ENCODE measurements around the gene CELSR1. TPM values are rescaled to one million over a fixed set of nuclear protein-coding genes. Genes with fewer than 3 reads are reported as not detected.

Gene CELSR1
- total RNA-seq, 1 experiment from 2014 or later: 14.2 TPM

GRCh38 chr22:46437671-46438440 lies 99.6 kb downstream of the CELSR1 start:
- no peak for ATAC-seq
- Histone ChIP-seq H3K4me2 (ENCODE audit: low read length) (no peak overlapping the region), H2AFZ (ENCODE audit: low read length) (no peak overlapping the region), H4K20me1 (ENCODE audit: low read length) (no peaks in the 10 kb centered on the region), H3K79me2 (ENCODE audit: low read length) (no peaks in the 10 kb centered on the region), H3K27me3 (ENCODE audit: low read length) (no peaks in the 10 kb centered on the region), H3K9me3 (ENCODE audit: low read length) (no peaks in the 10 kb centered on the region), H3F3A (ENCODE audit: low read length, unreplicated experiment) (no peaks in the 10 kb centered on the region), H3K4me3 (ENCODE audit: low read length) (no peak overlapping the region), H3K4me1 (ENCODE audit: insufficient read depth, low read length) (no peaks in the 10 kb centered on the region), H3K9ac (ENCODE audit: low read length) (no peak overlapping the region), H3K36me3 (ENCODE audit: low read depth, low read length) (no peaks in the 10 kb centered on the region), H3K27ac (ENCODE audit: low read length) (no peak overlapping the region), H3K9me2 (replicated peaks; ENCODE audit: low read length) (no peaks in the 10 kb centered on the region)
- intact Hi-C loops (cut with micrococcal nuclease): no loop called here
- no TSS peak for BruUV-seq (replicated peaks)
- ChIA-PET POLR2A (ENCODE audit: unreplicated experiment) (no interaction called here), CTCF (no interaction called here)
- no peak for DNase-seq
- no peak for TF ChIP-seq EZH2 (IDR thresholded peaks at IDR 0.05; ENCODE audit: low read length, unreplicated experiment)
- TF ChIP-seq EZH2phosphoT487 (IDR thresholded peaks at IDR 0.05; ENCODE audit: borderline replicate concordance, low read length): no peak
- TF ChIP-seq CTCF (conservative IDR thresholded peaks at IDR 0.05; ENCODE audit: low read depth, low read length): no peak

GRCh38 chr22:46436595-46437175 lies 100.7 kb downstream of the CELSR1 start:
- Histone ChIP-seq H3K79me2 (ENCODE audit: low read length) (no peaks in the 10 kb centered on the region), H3K4me2 (ENCODE audit: low read length) (no peak overlapping the region), H4K20me1 (ENCODE audit: low read length) (no peaks in the 10 kb centered on the region), H3K9ac (ENCODE audit: low read length) (no peak overlapping the region), H3K4me1 (ENCODE audit: insufficient read depth, low read length) (no peaks in the 10 kb centered on the region), H3F3A (ENCODE audit: low read length, unreplicated experiment) (no peaks in the 10 kb centered on the region), H3K36me3 (ENCODE audit: low read depth, low read length) (no peaks in the 10 kb centered on the region), H3K27ac (ENCODE audit: low read length) (no peak overlapping the region), H3K4me3 (ENCODE audit: low read length) (no peak overlapping the region), H3K27me3 (ENCODE audit: low read length) (no peaks in the 10 kb centered on the region), H2AFZ (ENCODE audit: low read length) (no peak overlapping the region), H3K9me3 (ENCODE audit: low read length) (no peaks in the 10 kb centered on the region), H3K9me2 (replicated peaks; ENCODE audit: low read length) (no peaks in the 10 kb centered on the region)
- intact Hi-C loops (cut with micrococcal nuclease): no loop called here
- DNase-seq (peak; percentile 10), ATAC-seq (no peak)
- ChIA-PET CTCF (no interaction called here), POLR2A (ENCODE audit: unreplicated experiment) (no interaction called here)
- no peak for TF ChIP-seq EZH2 (IDR thresholded peaks at IDR 0.05; ENCODE audit: low read length, unreplicated experiment)
- TF ChIP-seq EZH2phosphoT487 (IDR thresholded peaks at IDR 0.05; ENCODE audit: borderline replicate concordance, low read length): no peak
- TF ChIP-seq CTCF (conservative IDR thresholded peaks at IDR 0.05; ENCODE audit: low read depth, low read length): no peak
- no TSS peak for BruUV-seq (replicated peaks)

GRCh38 chr22:46433318-46433717 lies 104.1 kb downstream of the CELSR1 start:
- H3K4me3 ChIP-seq (ENCODE audit: low read length): no peak overlapping the region
- no peak overlapping the region for H3K9ac ChIP-seq (ENCODE audit: low read length)
- POLR2A ChIA-PET (ENCODE audit: unreplicated experiment): no interaction called here
- DNase-seq (no peak), ATAC-seq (no peak)
- H3K79me2 ChIP-seq (ENCODE audit: low read length): no peaks in the 10 kb centered on the region
- CTCF ChIA-PET: no interaction called here
- BruUV-seq (replicated peaks): no TSS peak
- H2AFZ ChIP-seq (ENCODE audit: low read length): no peak overlapping the region
- H3K4me1 ChIP-seq (ENCODE audit: insufficient read depth, low read length): no peaks in the 10 kb centered on the region
- no peak overlapping the region for H3K27ac ChIP-seq (ENCODE audit: low read length)
- H3F3A ChIP-seq (ENCODE audit: low read length, unreplicated experiment): no peaks in the 10 kb centered on the region
- intact Hi-C loops (cut with micrococcal nuclease): no loop called here
- no peaks in the 10 kb centered on the region for H4K20me1 ChIP-seq (ENCODE audit: low read length)
- no peaks in the 10 kb centered on the region for H3K36me3 ChIP-seq (ENCODE audit: low read depth, low read length)
- no peaks in the 10 kb centered on the region for H3K9me2 ChIP-seq (replicated peaks; ENCODE audit: low read length)
- no peak overlapping the region for H3K4me2 ChIP-seq (ENCODE audit: low read length)
- TF ChIP-seq EZH2phosphoT487 (IDR thresholded peaks at IDR 0.05; ENCODE audit: borderline replicate concordance, low read length) (no peak), EZH2 (IDR thresholded peaks at IDR 0.05; ENCODE audit: low read length, unreplicated experiment) (no peak), CTCF (conservative IDR thresholded peaks at IDR 0.05; ENCODE audit: low read depth, low read length) (no peak)
- no peaks in the 10 kb centered on the region for H3K9me3 ChIP-seq (ENCODE audit: low read length)
- H3K27me3 ChIP-seq (ENCODE audit: low read length): no peaks in the 10 kb centered on the region

Measured in PC-3 (cell line).